H9 (cell line): ENCODE data around the gene PARM1. TPM values are rescaled to one million over a fixed set of nuclear protein-coding genes. Genes with fewer than 3 reads are reported as not detected.

Experiments
- DNase-seq: peaks from one replicate; pipeline ENCODE4 v3.0.0-alpha.2; 2017
- H2AFZ ChIP-seq: one replicate; pipeline ENCODE4 v1.6.1; 2013; ENCODE audit warnings: mild to moderate bottlenecking, low read length, control low read depth, moderate library complexity
- H2AK5ac ChIP-seq: 2 replicates; pipeline ENCODE4 v1.6.1; 2013; ENCODE audit warnings: low read length, control low read depth, mixed read lengths; ENCODE audit not compliant: insufficient read length
- H2BK120ac ChIP-seq: one replicate; pipeline ENCODE4 v1.6.1; 2013; ENCODE audit warnings: low read depth, mild to moderate bottlenecking, low read length, control low read depth, inconsistent platforms; ENCODE audit not compliant: poor library complexity, severe bottlenecking
- H2BK12ac ChIP-seq: 2 replicates; pipeline ENCODE4 v1.6.1; 2013; ENCODE audit warnings: low read length, control low read depth, mixed read lengths, low read depth; ENCODE audit not compliant: insufficient read length
- H2BK15ac ChIP-seq: 2 replicates; pipeline ENCODE4 v1.6.1; 2013; ENCODE audit warnings: low read depth, low read length, control low read depth
- H2BK20ac ChIP-seq: one replicate; pipeline ENCODE4 v1.6.1; 2013; ENCODE audit warnings: low read depth, mild to moderate bottlenecking, low read length, control low read depth, inconsistent platforms; ENCODE audit not compliant: poor library complexity, severe bottlenecking
- H2BK5ac ChIP-seq: 2 replicates; pipeline ENCODE4 v1.6.1; 2013; ENCODE audit warnings: low read length, control low read depth, mixed read lengths; ENCODE audit not compliant: insufficient read length
- H3K14ac ChIP-seq: 2 replicates; pipeline ENCODE4 v1.6.1; 2013; ENCODE audit warnings: low read length, control low read depth; ENCODE audit not compliant: insufficient read depth
- H3K18ac ChIP-seq: 2 replicates; pipeline ENCODE4 v1.6.1; 2013; ENCODE audit warnings: low read depth, mild to moderate bottlenecking, mixed read lengths, low read length, control low read depth; ENCODE audit not compliant: insufficient read length
- H3K23ac ChIP-seq: 2 replicates; pipeline ENCODE4 v1.6.1; 2013; ENCODE audit warnings: low read length, control low read depth, mixed read lengths, low read depth; ENCODE audit not compliant: insufficient read length
- H3K23me2 ChIP-seq: 2 replicates; pipeline ENCODE4 v1.6.1; 2013; ENCODE audit warnings: low read depth, mild to moderate bottlenecking, mixed read lengths, low read length, control low read depth; ENCODE audit not compliant: insufficient read length, poor library complexity, severe bottlenecking
- H3K27ac ChIP-seq: 2 replicates; pipeline ENCODE4 v1.5.1; 2013; ENCODE audit warnings: low read length, control low read depth, mixed read lengths, low read depth; ENCODE audit not compliant: insufficient read length
- H3K27me3 ChIP-seq: 2 replicates; pipeline ENCODE4 v1.6.1; 2013; ENCODE audit warnings: low read length, control low read depth, inconsistent platforms; ENCODE audit not compliant: insufficient read depth
- H3K4ac ChIP-seq: 2 replicates; pipeline ENCODE4 v1.6.1; 2013; ENCODE audit warnings: low read depth, mild to moderate bottlenecking, control low read depth, inconsistent platforms, low read length, moderate library complexity
- H3K4me1 ChIP-seq: 2 replicates; pipeline ENCODE4 v1.6.1; 2013; ENCODE audit warnings: low read length, control low read depth, inconsistent platforms; ENCODE audit not compliant: insufficient read depth
- H3K4me2 ChIP-seq: 2 replicates; pipeline ENCODE4 v1.6.1; 2013; ENCODE audit warnings: low read length, control low read depth, mixed read lengths; ENCODE audit not compliant: insufficient read length, insufficient read depth
- H3K56ac ChIP-seq: 2 replicates; pipeline ENCODE4 v1.6.1; 2013; ENCODE audit warnings: low read depth, mild to moderate bottlenecking, mixed read lengths, low read length, control low read depth; ENCODE audit not compliant: insufficient read length
- H3K79me1 ChIP-seq: 2 replicates; pipeline ENCODE4 v1.6.1; 2013; ENCODE audit warnings: low read depth, mild to moderate bottlenecking, moderate library complexity, low read length, control low read depth, inconsistent platforms; ENCODE audit not compliant: insufficient read depth, poor library complexity, severe bottlenecking
- H3K79me2 ChIP-seq: 2 replicates; pipeline ENCODE4 v1.6.1; 2013; ENCODE audit warnings: low read length, control low read depth, inconsistent platforms; ENCODE audit not compliant: insufficient read depth
- H3K9ac ChIP-seq: 2 replicates; pipeline ENCODE4 v1.6.1; 2013; ENCODE audit warnings: low read length, control low read depth, mixed read lengths; ENCODE audit not compliant: insufficient read length; ENCODE audit errors: extremely low read depth
- H3K9me3 ChIP-seq: one replicate; pipeline ENCODE4 v1.6.1; 2013; ENCODE audit warnings: low read depth, low read length, inconsistent platforms; ENCODE audit not compliant: control insufficient read depth
- H3T11ph ChIP-seq: one replicate; pipeline ENCODE4 v1.6.1; 2013; ENCODE audit warnings: mild to moderate bottlenecking, low read length, control low read depth, inconsistent platforms
- H4K20me1 ChIP-seq: one replicate; pipeline ENCODE4 v1.6.1; 2013; ENCODE audit not compliant: control insufficient read depth, insufficient read length, insufficient read depth
- H4K5ac ChIP-seq: 2 replicates; pipeline ENCODE4 v1.6.1; 2013; ENCODE audit warnings: low read depth, mild to moderate bottlenecking, mixed read lengths, low read length, control low read depth; ENCODE audit not compliant: insufficient read length
- H4K8ac ChIP-seq: replicated peaks from 2 replicates; pipeline ENCODE4 v1.6.1; 2013; ENCODE audit warnings: low read length, control low read depth, mixed read lengths, low read depth; ENCODE audit not compliant: insufficient read length
- H4K91ac ChIP-seq: 2 replicates; pipeline ENCODE4 v1.6.1; 2013; ENCODE audit warnings: low read depth, mild to moderate bottlenecking, moderate library complexity, mixed read lengths, low read length, control low read depth; ENCODE audit not compliant: insufficient read length
- H3K27ac Mint-ChIP-seq, 3 experiments: 2 replicates in 2 of 3; 3 replicates in 1 of 3; pipeline ENCODE4 v1.8.0; 2020 to 2021; ENCODE audit warnings: mixed read lengths in 3 of 3, mild to moderate bottlenecking in 1 of 3, moderate library complexity in 1 of 3
- H3K27me3 Mint-ChIP-seq: 2 replicates; pipeline ENCODE4 v1.8.0; 2021; ENCODE audit warnings: low read depth, mild to moderate bottlenecking, moderate library complexity, mixed read lengths
- H3K36me3 Mint-ChIP-seq, 3 experiments: 2 replicates in 2 of 3; 3 replicates in 1 of 3; pipeline ENCODE4 v1.8.0; 2020 to 2021; ENCODE audit warnings: low read depth in 3 of 3, mixed read lengths in 3 of 3; ENCODE audit not compliant: insufficient read depth in 1 of 3
- H3K4me1 Mint-ChIP-seq, 2 experiments: 2 replicates each; pipeline ENCODE4 v1.8.0; 2020; ENCODE audit warnings: mixed read lengths in 2 of 2
- H3K4me3 Mint-ChIP-seq, 2 experiments: 2 replicates in 1 of 2; 3 replicates in 1 of 2; pipeline ENCODE4 v1.8.0; 2020 to 2021; ENCODE audit warnings: mild to moderate bottlenecking in 2 of 2, mixed read lengths in 2 of 2, moderate library complexity in 1 of 2
- H3K9me3 Mint-ChIP-seq, 2 experiments: 2 replicates in 1 of 2; 3 replicates in 1 of 2; pipeline ENCODE4 v1.8.0; 2020; ENCODE audit warnings: mild to moderate bottlenecking in 2 of 2, mixed read lengths in 2 of 2, moderate library complexity in 1 of 2
- CTCF ChIP-seq: fragments of 200-600 bp; sonication (generic); conservative IDR thresholded peaks from 3 replicates; pipeline ENCODE4 v1.8.0; 2021; ENCODE audit warnings: antibody characterized with exemption, mild to moderate bottlenecking
- WGBS: extraction: QIAGEN DNeasy Blood & Tissue Kit; methylation state at CpG from one replicate; pipeline ENCODE4 v1.1.7; 2013; ENCODE audit warnings: missing lambda C conversion rate, low lambda C conversion rate, mixed read lengths; ENCODE audit not compliant: insufficient read length; ENCODE audit errors: extremely low coverage; 5-methylcytosine and 5-hydroxymethylcytosine counted together
- total RNA-seq: library from RNA; stranded (reverse); gene quantifications from 2 replicates; pipeline ENCODE4 v1.2.1, GENCODE V29; 2021

Gene PARM1
- total RNA-seq, 1 experiment from 2014 or later = 2.0 TPM

DNA sequence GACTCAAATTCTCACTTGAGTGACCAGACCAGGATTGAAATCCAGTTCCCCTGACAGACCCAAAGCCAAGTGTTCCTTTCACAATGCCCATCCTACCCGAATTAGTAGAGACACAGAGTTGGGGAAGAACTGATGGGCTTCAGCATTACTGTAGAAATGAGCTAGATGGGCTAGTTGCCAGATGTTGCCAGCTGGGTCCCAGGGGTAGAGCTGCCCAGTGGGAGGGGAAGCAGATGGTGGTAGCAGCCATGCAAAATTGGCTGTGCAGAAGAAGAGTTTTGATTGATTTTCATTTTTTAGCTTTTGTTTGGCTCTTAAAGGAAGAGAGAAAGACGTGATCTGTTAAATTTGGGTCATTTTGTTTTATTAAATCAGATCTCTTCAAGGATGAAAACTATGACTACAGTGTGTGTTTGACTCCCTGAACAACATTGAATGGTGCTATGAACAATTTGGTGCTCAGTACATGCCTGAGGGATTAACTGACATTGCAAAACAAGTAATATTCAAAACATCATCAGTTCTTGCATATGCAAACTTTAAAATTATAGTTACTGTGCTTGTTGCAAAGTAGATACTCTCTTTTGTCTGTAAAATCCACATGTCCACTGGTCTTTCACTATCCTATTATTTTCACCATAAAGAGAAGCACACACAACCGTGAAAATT is 86.0 kb downstream of the PARM1 start:
- Mint-ChIP-seq H3K4me1 (no peaks in the 10 kb centered on the region; a peak in 2 of 4 replicates), H3K4me3 (no peak overlapping the region), H3K36me3 (no peaks in the 10 kb centered on the region; a peak in 1 of 7 replicates), H3K27me3 (no peaks in the 10 kb centered on the region), H3K27ac (peak overlapping the region in 1 of 3 experiments; percentile 32; a peak in 1 of 7 replicates), H3K9me3 (no peaks in the 10 kb centered on the region)
- no CpG with 5 or more reads among the region's 3 CpGs for WGBS
- Histone ChIP-seq H3K9me3 (no peaks in the 10 kb centered on the region), H2BK15ac (no peak overlapping the region), H3K4me2 (no peak overlapping the region), H3K9ac (no peak overlapping the region), H3K23me2 (no peaks in the 10 kb centered on the region), H3K23ac (no peak overlapping the region), H3K56ac (no peak overlapping the region), H4K5ac (no peak overlapping the region), H3K4ac (no peak overlapping the region), H2BK12ac (no peak overlapping the region), H2BK20ac (no peak overlapping the region), H2BK120ac (no peak overlapping the region), H4K8ac (no peak overlapping the region), H3K4me1 (no peaks in the 10 kb centered on the region), H3K79me2 (no peaks in the 10 kb centered on the region), H2AK5ac (no peak overlapping the region), H3T11ph (no peak overlapping the region), H4K91ac (no peak overlapping the region), H3K27me3 (no peaks in the 10 kb centered on the region), H3K79me1 (no peaks in the 10 kb centered on the region), H4K20me1 (no peaks in the 10 kb centered on the region), H3K27ac (no peak overlapping the region), H2AFZ (no peak overlapping the region), H3K18ac (no peak overlapping the region), H3K14ac (no peak overlapping the region), H2BK5ac (no peak overlapping the region)
- no peak for DNase-seq
- no peak for TF ChIP-seq CTCF
